HuH-7.5 (cell line): Measurements from ENCODE around the gene RAB34.

Source experiments
- DNase-seq: peaks from one replicate; pipeline ENCODE4 v3.0.0; 2011; ENCODE audit warnings: low spot score

RAB34 gene

GRCh38 chr17:28712032-28712704 lies 5.5 kb downstream of the RAB34 start:
- DNase-seq = no peak

GRCh38 chr17:28711723-28712031 lies 6.0 kb downstream of the RAB34 start, which contains the start of gene PROCA1:
Gene PROCA1 (minus strand): TSS chr17:28711888. CDS start chr17:28711660, 228 bp downstream.
- no peak for DNase-seq

- peak; percentile 98 for DNase-seq
These were observed 6.6 kb downstream of the RAB34 start for GRCh38 chr17:28710861-28711722.

- DNase-seq = no peak
These were observed 10.3 kb downstream of the RAB34 start for GRCh38 chr17:28707339-28707720.

GRCh38 chr17:28706471-28707338 lies 11.0 kb downstream of the RAB34 start:
- no peak for DNase-seq

GRCh38 chr17:28705728-28706334 lies 11.8 kb downstream of the RAB34 start:
- no peak for DNase-seq

GRCh38 chr17:28705074-28705659 lies 12.5 kb downstream of the RAB34 start:
- no peak for DNase-seq

GRCh38 chr17:28704219-28704858 lies 13.3 kb downstream of the RAB34 start:
- no peak for DNase-seq

- DNase-seq = no peak
These were observed 14.0 kb downstream of the RAB34 start for GRCh38 chr17:28703552-28704218.

GRCh38 chr17:28702752-28703150 lies 14.9 kb downstream of the RAB34 start:
- DNase-seq = no peak

GRCh38 chr17:28702026-28702751 lies 15.5 kb downstream of the RAB34 start:
- DNase-seq = no peak

GRCh38 chr17:28700830-28701492 lies 16.7 kb downstream of the RAB34 start:
- no peak for DNase-seq

GRCh38 chr17:28700278-28700677 lies 17.4 kb downstream of the RAB34 start:
- DNase-seq = no peak

GRCh38 chr17:28698253-28698941 lies 19.3 kb downstream of the RAB34 start:
- peak; percentile 97 for DNase-seq

- no peak for DNase-seq
These were observed 23.8 kb downstream of the RAB34 start for GRCh38 chr17:28693869-28694268.

GRCh38 chr17:28689011-28689410 lies 28.7 kb downstream of the RAB34 start:
- DNase-seq = no peak

- DNase-seq = no peak
These were observed 29.2 kb downstream of the RAB34 start for GRCh38 chr17:28688481-28688880.

- no peak for DNase-seq
These were observed 31.4 kb downstream of the RAB34 start for GRCh38 chr17:28686296-28686695.

- no peak for DNase-seq
These were observed 32.3 kb downstream of the RAB34 start for GRCh38 chr17:28685366-28685765.
